Fibroblast of skin of scalp (primary cell): ENCODE results near the gene FOXN3.

Experiments
- DNase-seq: peaks from one replicate; pipeline ENCODE4 v3.0.0-alpha.2; 2013

FOXN3 gene

DNA sequence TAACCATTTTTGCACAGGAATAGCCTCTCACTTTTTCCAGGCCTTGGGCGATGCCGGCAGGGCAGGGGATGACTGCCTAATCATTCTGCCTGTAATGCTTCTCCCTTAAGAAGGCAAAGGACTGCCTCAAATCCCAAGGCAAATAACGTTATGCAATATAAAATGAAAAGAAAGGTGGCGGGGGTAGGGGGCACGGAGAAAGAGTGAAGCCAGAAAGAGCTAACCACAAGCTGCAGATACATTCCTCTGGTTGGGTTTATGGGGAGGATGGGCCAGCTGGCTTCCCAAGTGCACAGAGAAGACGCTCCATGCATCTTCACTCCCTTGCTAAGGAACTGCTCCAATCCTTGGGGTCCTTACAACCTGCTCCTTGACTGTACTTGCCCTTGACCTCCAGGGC lies 229.5 kb downstream of the FOXN3 start:
- DNase-seq, result peak; percentile 30

DNA sequence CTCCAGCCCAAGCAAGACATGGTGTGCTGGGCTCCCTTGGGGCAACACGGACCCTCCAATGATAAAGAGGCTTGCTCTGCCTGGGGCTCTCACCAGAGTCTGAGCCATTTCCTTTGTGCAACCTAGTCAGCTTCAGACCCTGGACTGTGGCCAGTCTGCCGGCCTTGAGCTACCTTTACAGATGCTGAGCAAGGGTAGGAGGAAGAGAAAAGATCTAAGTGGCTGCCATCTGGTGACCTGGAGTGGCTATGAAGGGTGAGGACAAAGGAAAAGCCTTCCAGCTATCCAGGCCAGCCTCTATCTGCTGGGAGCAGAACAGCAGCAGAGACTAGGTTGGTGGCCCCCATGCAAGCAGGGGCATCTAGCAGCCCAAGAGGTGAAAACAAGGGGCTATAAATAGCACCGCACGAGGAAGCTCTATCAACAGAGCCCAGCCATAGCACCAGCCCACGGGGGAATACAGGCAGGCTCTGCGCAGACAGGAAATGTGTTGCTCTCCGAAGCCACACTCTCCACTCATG lies 230.1 kb downstream of the FOXN3 start:
- DNase-seq, result no peak

DNA sequence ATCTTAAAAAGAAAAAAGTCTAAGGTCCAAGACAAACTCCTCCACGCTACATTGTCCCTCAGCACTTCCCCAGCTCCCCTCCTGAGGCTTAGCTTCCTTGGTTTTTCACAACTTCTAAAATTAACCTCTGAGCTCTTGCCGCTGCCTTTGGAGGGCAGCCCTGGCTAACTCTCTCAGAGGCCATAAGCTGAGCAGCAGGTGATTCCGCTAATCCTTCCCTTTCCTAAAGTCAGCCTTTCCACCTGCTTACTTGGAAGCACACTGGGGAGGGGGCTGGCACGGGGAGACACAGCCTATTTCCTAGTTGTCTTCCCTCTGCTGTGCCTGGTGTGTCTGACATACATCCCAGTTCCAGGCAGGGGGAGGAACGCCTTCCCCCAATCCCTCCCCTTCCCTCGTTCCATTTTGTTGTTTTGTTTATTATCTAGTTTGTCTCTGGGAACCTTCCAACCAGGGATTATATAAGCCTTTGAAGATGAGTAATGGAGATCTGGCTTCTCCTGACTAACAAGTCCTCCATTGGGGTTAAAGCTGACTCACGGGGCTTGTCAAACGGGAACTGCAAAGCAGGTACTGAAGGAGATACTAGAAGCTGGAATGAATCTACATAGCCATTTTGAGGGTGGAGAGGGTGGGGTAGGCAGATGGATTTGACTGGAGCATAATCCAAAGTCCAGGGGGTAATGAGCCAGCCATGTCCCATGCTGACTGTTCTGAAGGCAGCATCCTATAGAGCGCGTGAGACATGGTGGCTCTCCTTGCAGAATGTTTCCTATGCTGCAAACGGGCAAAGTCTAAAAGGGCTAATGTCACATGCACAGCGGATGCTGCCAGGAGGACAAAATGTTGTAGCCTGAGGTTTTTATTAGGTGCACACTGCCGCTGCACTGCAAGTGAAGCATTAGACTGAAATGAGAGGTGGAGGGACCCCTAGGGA lies 230.8 kb downstream of the FOXN3 start:
- peak; percentile 20 for DNase-seq

DNA sequence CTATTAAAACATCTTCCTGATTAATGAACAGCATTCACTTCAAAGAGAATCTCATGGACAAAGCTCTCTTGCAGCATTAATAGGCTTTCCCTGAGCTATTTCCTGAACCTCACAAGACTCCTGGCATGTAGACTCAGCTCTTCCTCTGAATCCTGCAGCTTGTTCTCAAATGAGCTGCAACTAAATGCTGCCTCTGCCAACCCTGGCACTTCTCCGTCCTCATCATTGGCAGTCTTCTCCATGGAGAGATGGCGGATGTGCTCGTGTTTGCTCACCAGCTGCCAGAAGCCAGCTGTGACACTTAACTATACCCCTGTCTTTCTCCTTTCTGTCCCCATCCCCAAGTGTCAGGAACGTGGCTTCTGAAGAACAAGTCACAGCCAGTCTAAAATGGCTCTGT lies 232.1 kb downstream of the FOXN3 start:
- no peak for DNase-seq

DNA sequence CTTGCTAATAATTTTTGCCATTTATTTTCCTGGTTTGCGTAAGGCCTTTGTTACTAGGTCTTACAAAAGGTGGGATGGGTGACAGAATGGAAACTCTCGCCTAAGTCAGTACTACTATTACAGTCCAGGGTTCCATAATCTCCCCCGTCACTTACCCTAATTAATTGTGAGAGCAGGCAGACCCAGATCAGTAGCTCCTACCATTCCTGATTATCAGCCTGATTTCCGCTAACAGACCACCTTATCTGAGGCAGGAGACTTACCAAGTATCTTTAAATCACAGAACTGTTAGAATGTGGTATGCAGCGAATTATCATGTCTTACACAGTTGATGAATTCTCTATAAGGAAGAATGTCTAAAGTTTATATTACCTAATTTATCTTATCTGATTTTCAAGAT lies 234.7 kb downstream of the FOXN3 start:
- DNase-seq, result no peak

DNA sequence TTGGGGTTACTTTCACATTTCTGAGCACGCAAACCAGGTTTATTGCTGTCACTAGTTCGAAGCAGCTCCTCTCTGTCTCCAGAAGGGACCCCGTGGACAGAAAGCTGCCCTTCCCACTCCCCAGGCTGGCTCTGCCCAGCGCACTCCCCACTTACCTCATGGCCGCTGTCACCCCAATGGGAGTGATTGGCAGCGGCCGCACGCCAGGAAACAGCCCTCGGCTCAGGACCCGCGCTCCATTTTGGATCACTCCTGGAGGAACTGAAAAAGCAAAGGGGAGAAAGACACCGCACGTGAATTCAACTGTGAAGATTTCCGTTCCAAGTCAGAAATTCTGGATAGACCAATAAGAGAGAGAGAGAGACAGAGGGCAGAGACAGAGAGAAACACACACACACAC lies 236.5 kb downstream of the FOXN3 start:
- no peak for DNase-seq

DNA sequence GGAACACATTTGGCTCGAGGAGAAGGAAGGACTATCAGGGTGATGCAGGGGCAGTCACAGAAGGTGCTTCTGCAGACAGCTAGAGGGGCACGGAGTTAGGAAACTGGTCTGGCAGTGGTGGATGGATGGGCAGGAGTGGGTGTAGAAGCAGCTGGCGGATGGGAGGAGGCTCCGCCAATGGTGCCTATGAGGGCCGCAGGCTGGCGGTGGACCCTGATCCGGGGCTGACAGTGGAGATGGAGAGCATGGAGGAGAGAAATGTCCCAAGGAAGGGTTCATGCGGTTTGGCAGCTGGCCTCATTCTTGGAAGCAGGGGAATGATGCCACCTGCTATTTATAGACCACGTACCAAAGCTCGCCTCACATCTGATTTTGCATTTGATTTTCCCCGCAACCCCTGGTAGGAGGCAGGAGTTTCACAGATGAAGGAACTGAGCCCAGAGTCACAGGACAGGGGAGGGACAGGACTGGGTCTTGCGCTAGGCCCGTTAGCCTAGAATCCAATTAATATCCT lies 237.1 kb downstream of the FOXN3 start:
- DNase-seq, result no peak

DNA sequence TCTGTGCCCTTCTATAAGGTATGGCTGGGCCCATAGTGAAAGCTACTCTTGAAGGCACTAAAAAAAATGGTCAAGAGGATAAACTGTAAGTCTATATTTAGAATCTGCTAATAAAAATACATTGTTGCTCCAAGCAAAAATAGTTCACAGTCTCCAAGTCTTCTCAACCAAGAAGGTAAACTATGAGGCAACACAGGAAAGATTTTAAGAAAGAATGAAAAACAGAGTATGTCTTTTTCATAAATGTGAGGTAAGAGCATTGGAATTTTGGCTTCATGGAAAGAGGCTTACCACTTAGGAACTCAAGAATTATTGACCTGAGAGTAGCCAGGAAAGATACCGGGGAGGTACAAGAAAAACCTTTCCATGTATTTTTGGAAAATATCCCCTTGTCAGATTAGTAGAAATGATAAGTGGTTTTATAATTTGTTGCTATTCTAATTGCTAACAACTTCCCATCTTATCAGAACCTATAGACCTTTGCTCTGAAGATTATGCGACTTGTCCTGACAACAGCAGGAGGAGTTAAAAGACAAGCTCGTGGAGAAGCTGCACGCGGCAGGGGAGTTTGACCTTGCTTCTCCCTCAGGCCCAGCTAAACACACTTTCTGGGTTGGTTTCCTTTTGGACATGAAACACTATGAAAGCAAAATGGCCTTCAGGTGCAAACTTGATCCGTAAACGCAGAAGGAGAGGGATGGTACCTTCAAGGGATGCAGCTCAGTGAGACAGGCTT lies 238.1 kb downstream of the FOXN3 start:
- DNase-seq, result peak; percentile 47

DNA sequence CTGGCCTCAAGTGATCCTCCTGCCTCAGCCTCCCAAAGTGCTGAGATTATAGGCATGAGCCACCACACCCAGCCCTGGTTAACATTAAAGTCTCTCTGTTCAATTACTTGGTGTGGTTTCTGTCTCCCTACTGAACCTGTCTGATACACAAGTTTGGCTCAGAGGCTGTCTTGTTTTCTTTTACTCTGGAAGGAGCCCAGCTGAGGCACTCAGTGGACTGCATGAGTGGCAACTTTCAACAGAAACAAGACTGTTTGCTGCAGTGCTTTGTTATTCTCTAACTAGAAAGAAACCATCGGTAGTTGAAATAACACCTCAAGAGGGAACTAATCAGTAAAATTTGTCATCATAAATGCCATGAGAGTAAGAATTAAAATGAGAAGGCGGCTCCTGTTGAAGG lies 238.7 kb downstream of the FOXN3 start:
- DNase-seq, result no peak

DNA sequence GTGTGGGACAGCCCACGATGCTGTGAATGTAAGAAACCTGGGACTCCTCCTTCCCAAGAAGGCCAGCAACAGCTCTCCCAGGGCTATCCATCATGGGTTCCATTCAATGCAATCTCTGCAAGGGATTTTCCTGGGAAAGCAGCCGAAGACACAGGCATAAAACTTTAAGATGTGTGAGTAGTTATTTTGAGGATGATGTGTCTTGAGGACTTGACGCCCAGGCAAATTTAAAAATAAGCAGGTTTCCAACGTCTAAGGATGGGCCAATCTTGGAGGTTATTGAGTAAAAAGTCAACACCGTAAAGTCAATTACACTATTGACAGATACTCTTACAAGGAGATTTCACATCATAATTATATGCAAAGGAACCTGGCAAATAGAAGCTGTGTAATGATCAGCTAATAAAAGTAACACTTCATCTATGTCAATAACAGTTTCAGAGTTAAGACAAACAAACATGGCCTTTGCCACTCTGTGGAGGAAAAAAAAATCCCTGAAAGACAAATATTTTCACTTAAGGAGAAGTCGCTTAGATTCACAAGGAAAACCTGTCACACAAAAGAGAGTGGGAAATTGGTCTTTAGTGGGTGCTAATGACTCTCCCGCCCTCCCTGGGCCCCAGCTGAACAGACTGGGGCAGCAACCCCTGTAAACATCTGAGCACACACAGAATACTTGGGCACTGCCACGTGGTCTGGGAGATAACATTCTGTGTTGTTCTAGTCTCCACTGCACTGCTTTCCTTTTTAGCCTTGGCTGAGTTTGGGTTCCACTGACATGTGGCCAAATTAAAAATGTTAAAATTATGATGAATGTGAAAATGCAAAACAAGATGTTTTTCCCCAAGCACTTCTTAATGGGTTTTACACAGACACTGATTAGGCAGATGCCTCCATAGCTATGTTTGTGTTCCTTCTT lies 240.9 kb downstream of the FOXN3 start:
- no peak for DNase-seq

DNA sequence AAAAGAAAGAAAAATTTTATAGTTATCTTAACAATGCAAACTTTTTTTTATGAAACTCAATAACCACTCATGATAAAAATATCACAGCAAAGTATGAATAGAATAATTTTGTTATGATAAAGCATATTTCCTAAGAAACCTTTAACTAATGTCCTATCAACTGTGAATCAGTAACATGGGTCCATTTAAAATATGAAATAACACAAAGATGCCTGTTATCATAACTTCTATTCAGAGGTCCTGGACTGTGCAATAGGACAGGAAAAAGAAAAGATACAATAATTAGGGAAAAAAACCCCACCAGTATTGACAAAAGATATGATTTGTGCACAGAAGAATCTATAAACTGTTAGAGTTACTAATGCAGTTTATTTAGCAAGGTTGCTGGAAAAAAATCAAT lies 245.4 kb downstream of the FOXN3 start:
- DNase-seq, result no peak

DNA sequence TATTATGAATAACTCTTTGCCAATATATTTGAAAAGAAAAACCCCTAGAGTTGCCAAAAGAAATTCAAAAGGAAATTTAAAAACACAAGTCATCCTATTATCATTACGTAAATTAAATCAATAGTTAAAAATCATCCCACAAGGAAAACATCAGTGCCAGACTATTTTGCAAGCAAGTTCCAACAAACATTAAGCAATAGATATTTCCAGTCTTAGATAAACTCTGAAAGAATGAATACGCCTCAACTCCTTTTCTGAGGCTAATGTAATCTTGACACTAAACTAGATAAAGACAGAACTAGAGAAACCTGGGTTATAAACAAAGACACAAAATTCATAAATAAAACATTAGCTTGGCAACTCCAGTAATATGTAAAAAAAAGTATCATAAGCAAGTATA lies 245.9 kb downstream of the FOXN3 start:
- DNase-seq, result no peak

DNA sequence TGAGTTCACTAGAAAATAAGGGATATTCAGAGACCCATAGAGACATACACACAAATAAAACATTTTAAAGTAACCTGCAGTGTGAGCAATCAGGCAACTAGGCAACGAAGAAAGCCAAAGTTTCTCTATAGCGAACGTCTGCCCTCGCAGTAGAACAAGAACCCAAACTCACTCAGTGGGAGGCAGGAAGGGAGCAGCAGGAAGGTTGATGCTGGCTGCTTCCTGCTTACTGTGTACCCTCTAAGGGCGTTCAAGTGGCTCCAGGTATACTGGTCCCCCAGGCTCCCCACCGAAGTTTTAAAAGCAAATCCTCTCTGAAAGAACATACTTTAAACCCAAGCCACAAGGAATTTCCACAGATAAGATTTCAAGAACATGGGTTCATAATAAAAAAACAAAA lies 249.3 kb downstream of the FOXN3 start:
- DNase-seq, result no peak

DNA sequence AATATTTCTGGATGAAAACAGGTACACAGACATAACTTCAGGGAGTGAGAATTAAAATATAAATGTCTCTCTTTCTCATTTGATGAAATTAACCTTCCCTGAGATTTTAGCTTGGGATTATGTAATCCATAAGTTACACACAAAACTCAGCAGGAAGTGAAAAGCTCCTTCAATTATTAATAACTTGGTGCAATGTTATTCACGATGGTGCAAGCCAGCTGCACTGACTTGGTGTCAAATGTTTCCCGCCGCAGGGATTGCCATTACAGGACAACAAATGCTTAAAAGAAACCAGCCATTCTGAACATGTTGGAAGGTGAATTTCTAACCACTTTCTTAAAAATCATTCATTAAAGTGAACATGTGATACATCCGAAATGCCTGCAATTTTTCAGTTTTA lies 250.4 kb downstream of the FOXN3 start:
- no peak for DNase-seq

DNA sequence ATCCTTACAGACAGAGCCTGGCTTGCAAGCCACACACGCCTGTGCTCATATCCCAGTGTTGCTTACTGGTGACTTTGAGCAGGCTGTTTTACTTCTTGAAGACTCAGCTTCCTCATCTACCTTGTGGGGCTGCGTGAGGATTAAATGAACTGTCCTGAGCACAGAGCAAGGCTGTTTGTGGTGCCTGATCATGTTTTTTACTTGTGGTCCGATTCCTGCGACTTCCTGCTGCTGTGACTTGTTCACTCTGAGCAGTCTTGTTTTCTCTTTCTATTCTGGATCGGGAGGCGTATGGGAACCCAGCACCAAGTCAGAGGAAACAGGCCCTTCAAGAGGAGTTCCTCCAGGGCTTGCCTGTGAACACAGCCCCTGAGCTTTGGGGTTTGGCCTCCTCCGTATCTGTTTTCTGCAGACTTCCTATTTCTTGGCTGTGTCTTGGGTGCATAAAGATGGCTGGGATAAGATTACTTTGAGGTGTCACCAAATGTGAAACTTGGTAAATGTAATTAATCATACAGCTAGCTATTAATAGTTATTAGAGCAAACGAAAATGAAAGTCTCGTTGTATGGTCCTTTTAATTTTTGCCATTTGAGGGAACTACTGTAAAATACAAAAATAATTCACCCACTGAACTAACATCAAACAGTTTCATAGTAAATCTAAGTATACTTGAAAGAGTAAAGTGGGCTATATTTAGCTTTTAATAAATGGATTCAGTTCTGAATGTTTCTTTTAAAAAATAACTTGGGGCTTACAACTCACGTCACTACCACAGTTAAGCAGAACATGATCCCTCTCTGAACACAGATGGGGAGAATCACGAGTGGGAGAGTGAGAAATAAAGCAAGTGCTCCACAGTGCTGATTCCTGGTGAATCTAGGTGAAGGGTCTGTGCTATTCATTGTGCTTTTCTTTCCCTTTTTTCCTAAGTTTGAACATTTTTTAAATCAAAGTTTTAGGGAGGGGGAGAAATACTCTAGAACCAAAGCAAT lies 251.5 kb downstream of the FOXN3 start:
- DNase-seq, result no peak

DNA sequence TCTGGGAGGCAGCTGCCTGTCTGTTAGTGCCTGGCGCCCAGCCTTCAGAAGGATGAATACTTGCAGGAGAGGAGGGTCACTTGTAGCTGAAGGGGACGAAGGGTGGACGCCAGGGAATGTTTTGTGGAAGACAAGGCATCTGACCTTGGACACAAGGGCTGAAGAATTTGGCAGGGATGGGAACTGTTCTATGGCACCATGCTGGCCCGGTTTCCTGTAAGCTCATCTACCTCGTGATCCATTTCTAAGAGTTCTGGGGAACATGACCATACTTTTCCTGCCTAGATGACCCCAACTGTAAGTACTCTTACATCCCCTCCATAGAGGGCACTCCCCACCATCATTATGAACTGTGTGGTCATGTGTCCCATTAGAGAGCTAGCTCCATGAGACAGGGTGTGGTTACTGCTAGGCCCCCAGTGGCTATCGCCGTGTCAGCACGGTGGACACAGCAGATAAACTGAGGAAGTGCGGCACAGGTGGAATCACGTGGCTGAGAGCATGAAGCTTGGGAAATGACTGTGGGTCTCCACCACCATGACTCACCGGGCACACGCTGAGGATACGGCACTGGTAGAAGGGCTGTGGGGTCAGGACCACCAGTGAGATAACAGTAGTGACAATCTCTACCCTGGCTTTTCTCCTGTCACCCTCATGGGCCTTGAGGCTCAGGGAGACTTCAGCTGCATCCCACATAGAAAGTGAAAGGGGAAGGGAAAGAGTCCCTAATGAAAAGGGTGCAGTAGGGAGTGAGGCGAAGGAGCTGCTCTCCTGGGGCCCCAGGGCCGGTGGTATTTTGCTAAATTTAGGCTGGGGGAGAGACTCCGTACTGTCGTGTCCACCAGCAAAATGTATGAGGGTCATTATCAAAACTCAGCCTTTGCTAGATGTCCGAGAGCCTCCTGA lies 252.6 kb downstream of the FOXN3 start:
- no peak for DNase-seq

DNA sequence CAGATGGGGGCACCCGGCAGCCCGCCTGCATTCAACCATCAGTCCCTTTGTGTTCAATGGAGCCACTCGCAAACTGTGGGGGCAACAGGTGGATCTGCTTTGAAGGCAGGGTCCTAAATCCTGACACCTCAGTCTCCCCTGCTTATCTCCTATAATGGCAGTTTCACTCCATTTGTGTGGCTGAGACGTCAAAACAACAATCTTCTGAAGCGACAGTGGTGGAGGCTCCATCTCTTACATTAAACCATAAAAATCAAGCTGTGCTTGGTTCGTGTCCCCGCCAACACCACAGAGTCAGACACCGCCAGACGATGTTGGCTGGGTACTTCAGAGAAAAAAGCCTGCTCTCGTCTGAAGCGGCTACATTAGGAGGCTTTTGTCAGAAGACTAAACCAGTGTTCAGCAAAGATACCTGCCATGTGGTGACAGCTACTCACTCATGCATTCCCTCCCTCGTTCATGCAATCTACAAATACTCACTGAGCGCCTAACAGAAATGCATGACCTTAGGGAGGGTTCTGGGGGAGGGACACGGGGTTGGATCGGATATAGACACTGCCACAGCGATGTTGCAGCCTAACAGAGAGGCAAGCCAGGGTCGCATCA lies 253.9 kb downstream of the FOXN3 start:
- DNase-seq, result no peak

DNA sequence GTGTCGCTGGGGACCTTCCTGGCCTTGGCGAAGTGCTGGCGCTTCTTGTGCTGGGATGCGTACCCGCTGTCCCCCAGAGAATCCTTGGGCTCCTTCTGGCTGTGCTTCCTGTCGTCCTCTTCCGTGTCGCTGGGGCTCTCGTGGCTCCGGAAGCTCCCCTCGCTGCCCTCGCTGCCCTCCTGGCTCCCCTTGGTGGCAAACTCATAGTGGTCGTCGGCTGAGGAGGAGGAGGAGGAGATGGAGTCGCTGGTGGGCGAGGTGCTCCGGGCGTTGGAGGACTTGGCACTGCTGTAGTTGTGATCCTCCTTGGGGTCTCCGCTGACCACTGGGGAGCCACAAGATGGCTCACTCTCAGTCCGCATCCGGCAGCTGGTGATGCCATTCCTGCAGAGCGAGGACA lies 254.4 kb downstream of the FOXN3 start:
- DNase-seq, result no peak

DNA sequence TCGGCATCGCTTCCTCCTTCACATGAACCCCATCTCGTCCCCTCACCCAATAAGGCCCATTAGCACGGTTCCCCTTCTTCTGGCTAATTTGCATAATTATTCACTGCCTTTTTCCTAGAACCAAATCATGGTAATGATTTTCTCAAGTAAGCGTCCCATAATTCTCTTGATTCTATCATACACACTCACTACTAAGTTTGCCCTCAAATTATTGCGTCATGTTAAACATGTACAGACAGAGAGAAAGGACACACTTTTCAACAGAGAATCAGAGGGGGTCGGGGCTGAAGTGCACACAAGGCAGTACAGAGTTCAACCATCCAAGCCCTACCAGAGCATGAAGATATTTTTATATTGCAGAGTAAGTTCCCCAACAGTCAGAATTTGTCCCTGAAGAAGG lies 256.6 kb downstream of the FOXN3 start:
- DNase-seq, result no peak

DNA sequence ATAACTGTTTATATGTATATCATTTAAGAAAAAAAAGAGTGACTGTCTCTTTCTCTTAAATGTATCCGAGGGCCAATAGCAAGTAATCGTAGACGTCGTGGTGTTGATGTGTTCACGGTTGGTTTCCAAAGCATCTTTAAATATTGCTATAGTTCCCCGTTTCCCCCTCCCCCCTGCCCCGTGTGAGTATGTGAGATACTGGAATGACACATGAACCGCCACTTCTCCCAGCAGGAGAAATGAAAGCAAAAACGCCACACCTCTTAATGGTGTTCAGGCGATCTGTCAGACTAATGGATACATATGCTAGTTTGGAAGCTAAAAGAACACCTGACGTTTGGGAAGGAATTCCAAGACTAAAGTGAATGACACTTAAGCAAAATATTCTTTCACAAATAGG lies 258.3 kb downstream of the FOXN3 start:
- DNase-seq, result no peak
